Chondrocyte (in vitro differentiated cells): ENCODE results near the gene UVSSA. TPM values are rescaled to one million over a fixed set of nuclear protein-coding genes. Genes with fewer than 3 reads are reported as not detected.
A peak's percentile ranks its signal among the peaks of the same experiment; 100 is the strongest.
"Not testable (repeated sequence)": the region's sequence is repeated elsewhere in the genome, so short reads cannot be mapped to it uniquely, and the experiment has no call there.

Experiments used
- DNase-seq: peaks from one replicate; pipeline ENCODE4 v3.0.0; 2021; ENCODE audit warnings: mixed read lengths, low spot score
- H3K27ac Mint-ChIP-seq: one replicate; pipeline ENCODE4 v1.8.0; 2021; ENCODE audit warnings: mild to moderate bottlenecking, moderate library complexity, mixed read lengths; ENCODE audit not compliant: unreplicated experiment
- H3K27me3 Mint-ChIP-seq: 2 replicates; pipeline ENCODE4 v1.8.0; 2021; ENCODE audit warnings: low read depth, mixed read lengths
- H3K36me3 Mint-ChIP-seq: 2 replicates; pipeline ENCODE4 v1.8.0; 2021; ENCODE audit warnings: low read depth, mixed read lengths
- H3K4me1 Mint-ChIP-seq: 2 replicates; pipeline ENCODE4 v1.8.0; 2021; ENCODE audit warnings: low read depth, mild to moderate bottlenecking, mixed read lengths
- H3K4me3 Mint-ChIP-seq: one replicate; pipeline ENCODE4 v1.8.0; 2021; ENCODE audit warnings: mild to moderate bottlenecking, moderate library complexity, mixed read lengths; ENCODE audit not compliant: unreplicated experiment
- H3K9me3 Mint-ChIP-seq: 2 replicates; pipeline ENCODE4 v1.8.0; 2021; ENCODE audit warnings: low read depth, mixed read lengths
- total RNA-seq: library from RNA; stranded (reverse); gene quantifications from 3 replicates; pipeline ENCODE4 v1.2.1, GENCODE V29; 2021
- TF ChIP-seq, protein P1 (sequence below): fragments of 200-600 bp; sonication (generic); IDR thresholded peaks from 2 replicates; pipeline ENCODE4 v1.5.0; 2021; ENCODE audit warnings: antibody characterized with exemption, mild to moderate bottlenecking, moderate library complexity

Gene UVSSA
- total RNA-seq, 1 donor from 2014 or later = 20.9 TPM

DNA sequence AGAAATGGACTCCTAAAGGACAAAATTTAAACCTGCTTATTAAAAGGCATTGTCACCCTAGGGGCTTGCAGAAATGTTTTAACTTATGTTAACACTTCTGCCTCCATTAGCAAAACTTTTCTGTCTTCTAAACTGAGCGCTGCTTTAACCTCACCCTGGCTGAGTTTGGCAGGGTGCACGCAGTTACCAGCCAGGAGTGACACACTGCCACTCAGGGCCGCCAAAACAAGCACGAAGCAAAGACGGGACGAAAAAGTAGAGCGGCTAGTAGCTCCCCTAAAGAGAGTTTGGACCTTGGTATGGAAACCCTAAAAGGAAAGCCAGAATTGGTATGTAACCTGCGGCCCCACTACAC, 23.8 kb upstream of the UVSSA start:
- no peaks in the 10 kb centered on the region for H3K27me3 Mint-ChIP-seq
- H3K36me3 Mint-ChIP-seq = peaks cover 19% of the 10 kb centered on the region
- no peaks in the 10 kb centered on the region for H3K9me3 Mint-ChIP-seq
- no peaks in the 10 kb centered on the region for H3K4me1 Mint-ChIP-seq
- no peak overlapping the region for H3K4me3 Mint-ChIP-seq
- no peak overlapping the region for H3K27ac Mint-ChIP-seq
- TF ChIP-seq, protein P1, sequence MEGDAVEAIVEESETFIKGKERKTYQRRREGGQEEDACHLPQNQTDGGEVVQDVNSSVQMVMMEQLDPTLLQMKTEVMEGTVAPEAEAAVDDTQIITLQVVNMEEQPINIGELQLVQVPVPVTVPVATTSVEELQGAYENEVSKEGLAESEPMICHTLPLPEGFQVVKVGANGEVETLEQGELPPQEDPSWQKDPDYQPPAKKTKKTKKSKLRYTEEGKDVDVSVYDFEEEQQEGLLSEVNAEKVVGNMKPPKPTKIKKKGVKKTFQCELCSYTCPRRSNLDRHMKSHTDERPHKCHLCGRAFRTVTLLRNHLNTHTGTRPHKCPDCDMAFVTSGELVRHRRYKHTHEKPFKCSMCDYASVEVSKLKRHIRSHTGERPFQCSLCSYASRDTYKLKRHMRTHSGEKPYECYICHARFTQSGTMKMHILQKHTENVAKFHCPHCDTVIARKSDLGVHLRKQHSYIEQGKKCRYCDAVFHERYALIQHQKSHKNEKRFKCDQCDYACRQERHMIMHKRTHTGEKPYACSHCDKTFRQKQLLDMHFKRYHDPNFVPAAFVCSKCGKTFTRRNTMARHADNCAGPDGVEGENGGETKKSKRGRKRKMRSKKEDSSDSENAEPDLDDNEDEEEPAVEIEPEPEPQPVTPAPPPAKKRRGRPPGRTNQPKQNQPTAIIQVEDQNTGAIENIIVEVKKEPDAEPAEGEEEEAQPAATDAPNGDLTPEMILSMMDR = no peak
- DNase-seq = no peak

DNA sequence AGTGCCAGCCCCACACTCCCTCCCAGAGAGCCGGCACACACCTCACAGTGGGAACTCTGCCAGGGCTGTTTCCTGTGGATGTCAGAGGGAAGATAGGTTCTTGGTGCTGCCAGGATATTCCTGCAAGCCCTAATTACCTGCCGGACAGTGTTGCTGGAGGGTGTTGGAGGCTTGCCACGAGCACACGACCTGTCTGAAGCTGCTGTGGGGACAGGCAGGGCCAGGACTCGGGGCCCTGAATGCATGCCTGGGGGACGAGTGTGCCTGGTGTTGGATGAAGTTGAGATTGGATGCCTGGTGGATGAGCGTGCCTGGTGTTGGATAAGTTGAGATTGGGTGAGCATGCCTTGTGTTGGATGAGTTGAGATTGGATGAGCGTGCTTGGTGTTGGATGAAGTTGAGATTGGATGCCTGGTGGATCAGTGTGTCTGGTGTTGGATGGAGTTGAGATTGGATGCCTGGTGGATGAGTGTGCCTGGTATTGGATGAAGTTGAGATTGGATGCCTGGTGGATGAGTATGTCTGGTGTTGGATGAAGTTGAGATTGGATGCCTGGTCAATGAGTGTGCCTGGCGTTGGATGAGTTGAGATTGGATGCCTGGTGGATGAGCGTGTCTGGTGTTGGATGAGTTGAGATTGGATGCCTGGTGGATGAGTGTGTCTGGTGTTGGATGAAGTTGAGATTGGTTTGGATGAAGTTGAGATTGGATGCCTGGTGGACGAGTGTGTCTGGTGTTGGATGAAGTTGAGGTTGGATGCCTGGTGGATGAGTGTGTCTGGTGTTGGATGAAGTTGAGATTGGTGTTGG, 23.2 kb upstream of the UVSSA start:
- Mint-ChIP-seq H3K27ac (no peak overlapping the region), H3K9me3 (no peaks in the 10 kb centered on the region), H3K36me3 (peaks cover 18% of the 10 kb centered on the region), H3K27me3 (no peaks in the 10 kb centered on the region), H3K4me1 (no peaks in the 10 kb centered on the region), H3K4me3 (no peak overlapping the region)
- TF ChIP-seq, protein P1 = no peak
- DNase-seq = peak; percentile 53

DNA sequence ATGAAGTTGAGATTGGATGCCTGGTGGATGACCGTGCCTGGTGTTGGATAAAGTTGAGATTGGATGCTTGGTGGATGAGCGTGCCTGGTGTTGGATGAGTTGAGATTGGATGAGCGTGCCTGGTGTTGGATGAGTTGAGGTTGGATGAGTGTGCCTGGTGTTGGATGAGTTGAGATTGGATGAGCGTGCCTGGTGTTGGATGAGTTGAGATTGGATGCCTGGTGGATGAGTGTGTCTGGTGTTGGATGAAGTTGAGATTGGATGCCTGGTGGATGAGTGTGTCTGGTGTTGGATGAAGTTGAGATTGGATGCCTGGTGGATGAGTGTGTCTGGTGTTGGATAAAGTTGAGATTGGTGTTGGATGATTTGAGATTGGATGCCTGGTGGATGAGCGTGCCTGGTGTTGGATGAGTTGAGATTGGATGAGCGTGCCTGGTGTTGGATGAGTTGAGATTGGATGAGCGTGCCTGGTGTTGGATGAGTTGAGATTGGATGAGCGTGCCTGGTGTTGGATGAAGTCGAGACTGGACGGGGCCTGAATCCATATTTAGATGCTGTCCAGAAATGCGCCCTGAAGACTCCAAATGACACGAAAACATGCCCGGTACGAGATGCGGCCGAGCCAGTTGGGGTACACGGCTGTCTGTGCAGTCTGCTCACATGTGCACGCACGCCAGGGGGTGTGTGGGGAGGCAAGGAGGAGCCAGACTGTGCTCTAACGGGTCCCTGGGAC, 22.4 kb upstream of the UVSSA start:
- H3K27ac Mint-ChIP-seq, H3K4me3 Mint-ChIP-seq, H3K27me3 Mint-ChIP-seq, H3K4me1 Mint-ChIP-seq, H3K9me3 Mint-ChIP-seq: not testable (repeated sequence)
- DNase-seq = peak; percentile 75
- peaks cover 15% of the 10 kb centered on the region for H3K36me3 Mint-ChIP-seq

DNA sequence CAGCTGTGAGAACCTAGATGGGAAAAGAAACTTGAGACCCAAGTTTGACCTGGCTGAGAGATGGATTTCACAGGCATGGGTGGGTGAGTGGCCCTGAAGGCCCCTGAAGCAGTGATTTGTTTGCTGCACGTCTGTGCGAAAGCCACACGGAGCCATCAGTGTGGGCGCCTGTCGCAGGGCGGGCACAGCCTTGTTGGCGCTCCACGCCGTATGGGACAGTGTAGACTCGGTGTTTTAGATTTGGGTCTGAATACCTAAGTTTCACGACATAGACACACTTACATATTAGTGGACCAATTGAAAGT, 21.9 kb upstream of the UVSSA start:
- DNase-seq = peak; percentile 44
- no peak overlapping the region for H3K27ac Mint-ChIP-seq
- no peaks in the 10 kb centered on the region for H3K9me3 Mint-ChIP-seq
- TF ChIP-seq, protein P1 = no peak
- peaks cover 14% of the 10 kb centered on the region for H3K36me3 Mint-ChIP-seq
- H3K4me3 Mint-ChIP-seq = no peak overlapping the region
- H3K4me1 Mint-ChIP-seq = no peaks in the 10 kb centered on the region
- H3K27me3 Mint-ChIP-seq = no peaks in the 10 kb centered on the region

DNA sequence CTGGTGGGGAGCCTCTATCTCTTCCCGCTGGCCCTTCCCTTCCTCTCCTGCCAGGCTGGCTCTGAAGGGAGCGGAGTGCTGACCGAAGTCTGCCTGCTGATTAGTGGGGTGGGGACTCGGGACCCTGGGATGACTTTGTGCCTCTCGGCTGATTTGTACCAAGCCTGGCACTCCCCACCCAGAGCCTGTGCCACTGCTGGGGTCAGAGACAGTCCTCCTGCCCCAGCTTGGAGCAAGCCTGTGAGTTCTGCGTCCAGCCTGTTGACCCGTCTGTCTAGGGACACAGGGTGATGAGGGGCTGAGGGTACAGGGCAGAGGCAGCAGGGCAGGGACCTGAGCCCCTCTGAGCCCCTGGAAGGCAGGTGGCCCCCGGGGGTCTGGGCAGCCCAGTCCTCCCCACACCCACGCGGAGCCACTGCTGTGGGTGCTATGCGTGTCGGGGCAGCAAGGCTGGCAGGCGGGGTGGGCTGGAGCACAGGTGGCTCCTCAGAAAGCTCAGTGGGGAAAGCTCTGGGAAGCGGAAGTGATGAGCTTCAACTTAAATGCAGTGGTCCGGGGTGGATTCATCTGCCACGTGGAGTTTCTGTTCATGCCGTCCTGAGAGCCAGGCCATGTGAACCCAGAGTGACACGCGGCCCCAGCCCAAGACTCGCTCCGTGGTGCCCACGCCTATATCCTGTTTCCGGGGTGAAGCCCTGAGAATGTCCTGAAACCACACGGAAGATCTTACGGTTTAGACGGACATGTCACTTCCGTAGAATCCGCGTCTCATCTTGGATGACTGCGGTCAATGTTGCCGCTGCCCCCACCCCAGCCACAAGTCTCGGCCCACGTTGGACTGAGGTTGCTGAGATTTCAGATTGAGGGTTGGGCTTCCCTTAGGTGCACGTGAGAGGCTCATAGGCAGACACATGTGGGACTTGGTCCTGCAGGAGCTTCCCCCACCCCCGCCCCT, 21.1 kb upstream of the UVSSA start:
- Mint-ChIP-seq H3K9me3 (no peaks in the 10 kb centered on the region), H3K27me3 (no peaks in the 10 kb centered on the region), H3K27ac (no peak overlapping the region), H3K36me3 (peaks cover 14% of the 10 kb centered on the region), H3K4me1 (no peaks in the 10 kb centered on the region), H3K4me3 (no peak overlapping the region)
- peak; percentile 86 for DNase-seq
- TF ChIP-seq, protein P1 = no peak
